SK-N-SH treated with all-trans-retinoic acid at 6 μM for 48 hours (cell line): Measurements from ENCODE around the gene ARFGAP3.

Experiments
- ATAC-seq: fragments of 200-7000 bp; cut with Tn5 transposase; 3 replicates; pipeline ENCODE4 v1.9.1; 2020; ENCODE audit warnings: mild to moderate bottlenecking, moderate library complexity
- ARNTL ChIP-seq: fragments of 450-650 bp; formaldehyde crosslinking; IDR thresholded peaks from 2 replicates; pipeline ENCODE4 v1.5.0; 2020; ENCODE audit warnings: low read depth, mild to moderate bottlenecking, moderate library complexity, borderline replicate concordance
- BACH2 ChIP-seq: fragments of 250-450 bp; sonication (Bioruptor Pico); IDR thresholded peaks from 2 replicates; pipeline ENCODE4 v1.9.0; 2021; ENCODE audit warnings: mild to moderate bottlenecking, borderline replicate concordance
- CSDC2 ChIP-seq: fragments of 250-450 bp; sonication (Bioruptor Pico); IDR thresholded peaks from 2 replicates; pipeline ENCODE4 v1.5.0; 2020; ENCODE audit warnings: mild to moderate bottlenecking, moderate library complexity
- CSRNP3 ChIP-seq: fragments of 250-450 bp; sonication (Bioruptor Pico); IDR thresholded peaks from 2 replicates; pipeline ENCODE4 v1.5.1; 2021; ENCODE audit warnings: mild to moderate bottlenecking, moderate library complexity
- GLIS3 ChIP-seq: fragments of 250-450 bp; sonication (Bioruptor Pico); IDR thresholded peaks from 2 replicates; pipeline ENCODE4 v1.5.0; 2020; ENCODE audit warnings: mild to moderate bottlenecking, moderate library complexity
- ISL1 ChIP-seq: fragments of 250-450 bp; sonication (Bioruptor Pico); IDR thresholded peaks from 2 replicates; pipeline ENCODE4 v2.1.2; 2022; ENCODE audit warnings: mild to moderate bottlenecking, moderate library complexity
- PATZ1 ChIP-seq: fragments of 250-450 bp; sonication (Bioruptor Pico); IDR thresholded peaks from 2 replicates; pipeline ENCODE4 v1.8.0; 2020; ENCODE audit warnings: mild to moderate bottlenecking, moderate library complexity, borderline replicate concordance
- POU6F1 ChIP-seq: fragments of 250-450 bp; sonication (Bioruptor Pico); IDR thresholded peaks from 2 replicates; pipeline ENCODE4 v1.8.0; 2021; ENCODE audit warnings: low read depth, mild to moderate bottlenecking, moderate library complexity, borderline replicate concordance
- PPARA ChIP-seq: fragments of 250-450 bp; sonication (Bioruptor Pico); IDR thresholded peaks from 2 replicates; pipeline ENCODE4 v1.5.0; 2020; ENCODE audit warnings: mild to moderate bottlenecking, borderline replicate concordance
- SNAI2 ChIP-seq: fragments of 250-450 bp; sonication (Bioruptor Pico); IDR thresholded peaks from 2 replicates; pipeline ENCODE4 v1.5.0; 2020; ENCODE audit warnings: mild to moderate bottlenecking, moderate library complexity
- TCF4 ChIP-seq: fragments of 250-450 bp; sonication (Bioruptor Pico); IDR thresholded peaks from 2 replicates; pipeline ENCODE4 v1.8.0; 2021; ENCODE audit warnings: mild to moderate bottlenecking, moderate library complexity, borderline replicate concordance
- TOX ChIP-seq: fragments of 250-450 bp; sonication (Bioruptor Pico); IDR thresholded peaks from 2 replicates; pipeline ENCODE4 v1.8.0; 2021; ENCODE audit warnings: mild to moderate bottlenecking, moderate library complexity, borderline replicate concordance
- TSHZ2 ChIP-seq: fragments of 250-450 bp; sonication (Bioruptor Pico); IDR thresholded peaks from 2 replicates; pipeline ENCODE4 v1.5.0; 2020; ENCODE audit warnings: mild to moderate bottlenecking, moderate library complexity
- ZC3H10 ChIP-seq: fragments of 250-450 bp; sonication (Bioruptor Pico); IDR thresholded peaks from 2 replicates; pipeline ENCODE4 v1.5.1; 2021; ENCODE audit warnings: mild to moderate bottlenecking, moderate library complexity
- ZFP3 ChIP-seq: fragments of 250-450 bp; sonication (Bioruptor Pico); IDR thresholded peaks from 2 replicates; pipeline ENCODE4 v1.5.0; 2020; ENCODE audit warnings: mild to moderate bottlenecking, moderate library complexity
- ZFP30 ChIP-seq: fragments of 450-650 bp; formaldehyde crosslinking; IDR thresholded peaks from 2 replicates; pipeline ENCODE4 v1.5.0; 2022; ENCODE audit warnings: mild to moderate bottlenecking, moderate library complexity
- ZNF565 ChIP-seq: fragments of 450-650 bp; formaldehyde crosslinking; conservative IDR thresholded peaks from 2 replicates; pipeline ENCODE4 v1.5.0; 2020; ENCODE audit warnings: low read depth, mild to moderate bottlenecking, moderate library complexity
- ZNF70 ChIP-seq: fragments of 450-650 bp; formaldehyde crosslinking; IDR thresholded peaks from 2 replicates; pipeline ENCODE4 v1.5.0; 2020; ENCODE audit warnings: mild to moderate bottlenecking, moderate library complexity
- ZNF8 ChIP-seq: fragments of 450-650 bp; formaldehyde crosslinking; IDR thresholded peaks from 2 replicates; pipeline ENCODE4 v1.5.0; 2020; ENCODE audit warnings: mild to moderate bottlenecking, moderate library complexity

The ARFGAP3 gene

GRCh38 chr22:42878561-42879305 is 21.7 kb upstream of the ARFGAP3 start:
- ATAC-seq = no peak
- TF ChIP-seq ZFP3 (CRISPR knock-in tag) (no peak), BACH2 (CRISPR knock-in tag) (no peak), PATZ1 (CRISPR knock-in tag) (no peak), CSDC2 (CRISPR knock-in tag) (no peak), ISL1 (CRISPR knock-in tag) (no peak), POU6F1 (CRISPR knock-in tag) (no peak), CSRNP3 (CRISPR knock-in tag) (no peak), ARNTL (no peak), GLIS3 (no peak), SNAI2 (CRISPR knock-in tag) (no peak), TOX (CRISPR knock-in tag) (no peak), ZNF565 (CRISPR knock-in tag) (no peak), ZC3H10 (CRISPR knock-in tag) (no peak), PPARA (CRISPR knock-in tag) (no peak)

GRCh38 chr22:42877597-42878340 is 20.7 kb upstream of the ARFGAP3 start:
- no peak for TF ChIP-seq ZNF565 (CRISPR knock-in tag)
- no peak for TF ChIP-seq TSHZ2
- no peak for TF ChIP-seq CSRNP3 (CRISPR knock-in tag)
- no peak for TF ChIP-seq ZNF70 (CRISPR knock-in tag)
- no peak for TF ChIP-seq ZFP30 (CRISPR knock-in tag)
- no peak for TF ChIP-seq TCF4 (CRISPR knock-in tag)
- TF ChIP-seq CSDC2 (CRISPR knock-in tag) = no peak
- TF ChIP-seq ZC3H10 (CRISPR knock-in tag) = no peak
- TF ChIP-seq, all 23 proteins: peak for 0
- no peak for ATAC-seq

- TF ChIP-seq PPARA (CRISPR knock-in tag) (no peak), ARNTL (no peak), CSRNP3 (CRISPR knock-in tag) (no peak), ISL1 (CRISPR knock-in tag) (no peak), ZC3H10 (CRISPR knock-in tag) (no peak), ZNF8 (no peak), PATZ1 (CRISPR knock-in tag) (no peak), SNAI2 (CRISPR knock-in tag) (no peak)
- ATAC-seq = no peak
Measured at GRCh38 chr22:42877158-42877557, 20.1 kb upstream of the ARFGAP3 start.
